ENCODE results near the gene CD2.

GRCh38 chr1:116755681-116756080 is 1.5 kb downstream of the CD2 start:
- TF ChIP-seq CTCF (IDR thresholded peaks at IDR 0.05) (no peak), EP300 (IDR thresholded peaks at IDR 0.05) (no peak), POLR2A (IDR thresholded peaks at IDR 0.05) (no peak)
